GM18519 (cell line): ENCODE results near the gene CFHR2.
"Not testable (repeated sequence)": the region's sequence is repeated elsewhere in the genome, so short reads cannot be mapped to it uniquely, and the experiment has no call there.

ENCODE experiments used
- ATAC-seq: cut with Tn5 transposase; IDR thresholded peaks from one replicate; pipeline ENCODE4 v1.9.1; 2021; ENCODE audit warnings: mild to moderate bottlenecking, moderate library complexity; ENCODE audit not compliant: unreplicated experiment, low FRiP score

The CFHR2 gene

DNA sequence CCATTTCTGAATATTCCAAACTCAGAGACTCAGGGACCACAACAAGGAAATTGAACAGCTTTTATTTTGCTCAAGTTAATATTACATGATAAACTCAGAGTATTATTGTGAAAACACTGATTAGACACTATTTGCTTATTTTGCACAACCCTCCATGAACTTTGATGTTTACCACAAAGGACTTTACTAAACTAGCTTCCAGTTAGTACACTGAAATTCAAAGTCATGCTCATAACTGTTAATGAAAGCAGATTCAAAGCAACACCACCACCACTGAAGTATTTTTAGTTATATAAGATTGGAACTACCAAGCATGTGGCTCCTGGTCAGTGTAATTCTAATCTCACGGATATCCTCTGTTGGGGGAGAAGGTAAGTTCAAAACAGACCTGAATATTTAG, at the start of gene CFHR2:
Gene CFHR2, plus strand, starts transcription at position 171 of the 400 bp plus-strand sequence. Its CDS starts 143 bp downstream, at position 314.
- not testable (repeated sequence) for ATAC-seq

DNA sequence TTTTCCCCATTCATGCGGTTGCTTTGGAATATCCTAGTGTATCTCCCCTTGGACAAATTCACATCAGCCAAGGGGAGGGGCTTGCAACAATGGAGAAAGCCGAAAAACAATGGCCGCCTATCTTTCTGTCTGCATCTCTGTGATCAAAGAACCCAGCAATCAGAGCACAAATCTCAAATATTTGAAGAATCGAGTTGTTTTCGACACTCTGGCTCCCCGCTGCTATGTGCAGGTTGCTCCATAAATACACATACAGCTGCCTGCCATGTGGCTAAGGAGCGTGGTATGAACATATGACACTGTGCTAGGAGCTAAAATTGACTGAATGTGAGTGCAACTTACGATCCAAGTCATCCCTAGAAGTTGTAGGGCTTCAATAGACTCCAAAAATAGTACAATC, 47.2 kb upstream of the CFHR2 start:
- no peak for ATAC-seq

DNA sequence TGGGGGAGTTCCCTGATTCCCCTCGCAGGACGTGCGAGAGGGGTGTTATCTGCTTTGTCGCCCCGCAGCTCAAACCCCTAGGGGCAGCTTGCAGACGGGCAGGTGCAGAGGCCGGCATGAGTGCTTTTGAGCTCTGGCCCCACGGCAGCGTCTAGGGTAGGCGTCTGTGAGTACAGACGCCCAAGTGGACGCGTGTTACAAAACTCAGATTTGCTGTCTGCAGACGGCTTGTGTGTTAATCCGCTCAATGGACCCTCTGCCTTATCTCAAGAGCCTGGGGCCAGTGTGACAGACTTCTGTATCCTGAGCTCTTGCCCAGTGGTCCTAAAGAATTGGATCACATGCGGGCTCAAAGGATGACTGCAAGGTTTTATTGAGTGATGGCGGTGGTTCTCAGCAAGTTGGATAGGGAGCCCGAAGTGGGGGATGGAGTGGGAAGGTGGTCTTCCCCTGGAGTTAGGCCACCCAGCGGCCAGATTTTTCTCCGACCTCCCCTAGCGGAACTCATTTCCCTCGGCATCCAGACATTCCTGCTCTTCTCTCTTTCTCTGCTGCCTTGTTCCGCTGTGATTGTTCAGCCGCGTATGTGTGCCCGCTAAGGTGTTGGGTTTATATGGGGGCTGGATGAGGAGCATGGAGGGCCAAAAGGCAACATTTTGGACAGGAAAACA, 46.2 kb upstream of the CFHR2 start:
- ATAC-seq = no peak

DNA sequence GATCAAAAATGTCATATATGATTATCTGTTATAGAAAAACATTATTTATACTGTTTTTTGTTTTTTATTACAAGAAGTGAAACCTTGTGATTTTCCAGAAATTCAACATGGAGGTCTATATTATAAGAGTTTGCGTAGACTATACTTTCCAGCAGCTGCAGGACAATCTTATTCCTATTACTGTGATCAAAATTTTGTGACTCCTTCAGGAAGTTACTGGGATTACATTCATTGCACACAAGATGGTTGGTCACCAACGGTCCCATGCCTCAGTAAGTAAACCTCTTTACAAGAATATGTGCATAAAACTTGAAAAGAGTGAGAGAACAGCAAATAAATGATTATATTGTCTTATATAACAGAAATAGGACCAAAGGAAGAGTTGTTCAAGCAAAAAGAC, 41.2 kb upstream of the CFHR2 start:
- no peak for ATAC-seq

DNA sequence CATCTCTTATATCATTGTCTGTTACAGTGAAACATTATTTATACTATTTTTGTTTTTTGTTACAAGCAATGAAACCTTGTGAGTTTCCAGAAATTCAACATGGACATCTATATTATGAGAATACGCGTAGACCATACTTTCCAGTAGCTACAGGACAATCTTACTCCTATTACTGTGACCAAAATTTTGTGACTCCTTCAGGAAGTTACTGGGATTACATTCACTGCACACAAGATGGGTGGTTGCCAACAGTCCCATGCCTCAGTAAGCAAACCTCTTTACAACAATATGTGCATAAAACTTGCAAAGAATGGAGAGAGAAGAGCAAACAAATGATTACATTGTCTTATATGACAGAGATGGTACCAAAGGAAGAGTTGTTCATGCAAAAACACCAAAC, 33.3 kb upstream of the CFHR2 start:
- no peak for ATAC-seq

DNA sequence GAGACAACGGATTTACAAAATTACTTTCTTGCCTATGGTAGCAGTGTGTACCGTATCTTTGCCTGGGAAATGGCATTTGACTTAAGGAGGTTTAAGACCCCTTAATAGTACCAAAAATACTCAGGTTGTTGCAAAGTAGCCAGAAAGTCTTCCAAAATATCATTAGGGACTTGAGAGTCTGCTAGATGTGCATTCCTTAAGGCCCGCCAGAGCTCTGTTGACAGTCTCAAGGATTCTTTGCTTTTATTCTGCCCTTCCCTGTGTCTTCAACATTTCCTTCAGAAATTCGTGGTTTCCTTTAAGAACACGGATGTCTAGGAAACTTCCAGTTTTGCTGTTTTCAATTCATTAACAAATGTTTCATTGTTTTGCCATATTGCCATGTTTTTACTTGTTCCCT, 31.3 kb upstream of the CFHR2 start:
- not testable (repeated sequence) for ATAC-seq

DNA sequence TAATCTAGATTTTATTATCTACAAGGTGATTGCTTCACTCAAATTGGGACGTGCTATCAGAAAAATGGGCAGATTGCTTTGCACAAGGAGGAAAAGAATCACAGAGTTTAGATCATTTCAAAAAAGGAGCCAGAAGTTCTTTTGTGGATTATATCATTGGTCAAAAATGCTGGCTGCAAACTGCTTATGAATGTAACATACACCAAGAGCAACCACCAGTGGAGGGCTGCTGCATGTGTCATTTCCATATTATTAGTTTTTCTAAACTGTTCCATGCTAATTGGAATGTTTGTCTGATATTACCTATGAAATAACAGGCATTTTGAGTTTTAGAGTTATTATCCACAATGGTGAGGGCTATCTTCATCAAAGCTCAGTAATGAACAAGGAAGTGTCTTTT, 16.7 kb upstream of the CFHR2 start:
- ATAC-seq = not testable (repeated sequence)

DNA sequence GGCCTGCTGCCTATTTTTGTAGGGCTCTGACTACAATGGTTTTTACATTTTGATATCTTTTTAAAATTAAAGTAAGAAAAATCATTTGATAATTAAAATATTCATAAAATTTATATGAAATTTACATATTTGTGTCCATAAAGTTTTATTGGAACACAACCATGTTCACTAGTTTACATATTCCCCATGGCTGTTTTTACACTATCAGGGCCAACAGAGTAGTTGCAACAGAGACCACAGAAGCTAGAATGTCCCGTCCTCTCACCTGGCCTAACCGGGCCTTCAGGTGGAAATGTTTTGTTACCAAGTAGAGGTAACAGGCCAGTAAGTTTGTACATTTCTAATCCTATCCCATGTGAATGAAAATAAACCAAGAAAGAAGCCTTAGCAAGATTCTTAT, 10.7 kb upstream of the CFHR2 start:
- ATAC-seq = not testable (repeated sequence)

DNA sequence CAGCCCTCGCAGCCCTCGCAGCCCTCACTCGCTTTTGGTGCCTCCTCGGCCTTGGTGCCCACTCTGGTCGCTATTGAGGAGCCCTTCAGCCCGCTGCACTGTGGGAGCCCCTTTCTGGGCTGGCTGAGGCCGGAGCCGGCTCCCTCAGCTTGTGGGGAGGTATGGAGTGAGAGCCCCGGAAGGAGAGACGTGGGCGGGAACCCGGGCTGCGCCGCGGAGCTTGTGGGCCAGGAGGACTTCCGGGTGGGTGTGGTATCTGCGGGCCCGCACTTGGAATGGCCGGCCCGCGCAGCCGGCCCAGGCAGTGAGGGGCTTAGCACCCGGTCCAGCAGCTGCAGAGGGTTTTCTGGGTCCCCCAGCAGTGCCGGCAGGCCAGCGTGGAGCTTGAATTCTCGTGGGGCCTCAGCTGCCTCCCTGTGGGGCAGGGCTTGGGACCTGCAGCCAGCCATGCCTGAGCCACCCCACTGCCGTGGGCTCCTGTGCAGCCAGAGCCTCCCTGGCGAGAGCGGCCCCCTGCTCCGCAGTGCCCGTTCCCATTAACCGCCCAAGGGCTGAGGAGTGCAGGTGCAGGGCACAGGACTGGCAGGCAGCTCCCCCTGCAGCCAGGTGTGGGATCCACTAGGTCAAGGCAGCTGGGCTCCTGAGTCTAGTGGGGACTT, 9.9 kb upstream of the CFHR2 start:
- no peak for ATAC-seq

DNA sequence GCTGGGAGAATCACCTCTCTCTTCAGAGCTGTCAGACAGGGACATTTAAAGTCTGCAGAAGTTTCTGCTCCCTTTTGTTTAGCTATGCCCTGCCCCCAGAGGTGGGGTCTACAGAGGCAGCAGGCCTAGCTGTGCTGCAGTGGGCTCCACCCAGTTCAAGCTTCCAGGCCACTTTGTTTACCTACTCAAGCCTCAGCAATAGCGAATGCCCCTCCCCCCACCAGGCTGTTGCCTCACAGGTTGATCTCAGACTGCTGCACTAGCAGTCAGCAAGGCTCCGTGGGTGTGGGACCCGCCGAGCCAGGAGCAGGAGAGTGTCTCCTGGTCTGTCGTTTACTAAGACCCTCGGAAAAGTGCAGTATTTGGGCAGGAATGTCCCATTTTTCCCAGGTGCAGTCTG, 2.1 kb upstream of the CFHR2 start:
- ATAC-seq = not testable (repeated sequence)

DNA sequence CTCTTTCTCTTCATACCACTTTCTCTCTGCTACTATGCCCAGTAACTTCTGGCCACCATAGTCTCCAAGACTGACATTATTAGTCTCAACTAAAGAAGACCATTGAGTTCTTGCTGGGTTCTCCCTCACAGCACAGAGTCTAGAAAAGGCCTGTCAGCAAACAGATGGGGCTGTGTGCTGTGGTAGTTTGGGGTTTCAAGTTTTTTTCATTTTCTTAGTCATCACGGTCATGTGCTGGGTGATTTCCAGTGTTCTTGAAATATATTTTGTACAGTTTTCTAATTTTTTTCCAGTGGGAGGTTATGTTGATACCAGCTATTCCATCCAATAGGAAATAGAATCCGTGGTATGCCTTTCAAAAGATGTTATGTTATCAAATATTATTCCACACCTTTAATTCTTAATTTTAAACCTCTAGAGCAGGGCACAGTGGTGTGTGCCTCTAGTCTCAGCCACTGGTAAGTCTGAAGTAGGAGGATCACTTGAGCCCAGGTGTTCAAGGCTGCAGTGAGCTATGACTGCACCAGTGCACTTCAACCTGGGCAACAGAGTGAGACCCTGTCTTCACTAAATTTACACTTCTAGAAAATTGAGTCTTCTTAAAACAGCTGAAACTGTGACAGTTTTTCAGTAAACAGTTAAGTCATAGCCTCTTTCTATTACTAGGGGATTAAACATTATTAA, 8.3 kb downstream of the CFHR2 start:
- peak; percentile 94 for ATAC-seq

DNA sequence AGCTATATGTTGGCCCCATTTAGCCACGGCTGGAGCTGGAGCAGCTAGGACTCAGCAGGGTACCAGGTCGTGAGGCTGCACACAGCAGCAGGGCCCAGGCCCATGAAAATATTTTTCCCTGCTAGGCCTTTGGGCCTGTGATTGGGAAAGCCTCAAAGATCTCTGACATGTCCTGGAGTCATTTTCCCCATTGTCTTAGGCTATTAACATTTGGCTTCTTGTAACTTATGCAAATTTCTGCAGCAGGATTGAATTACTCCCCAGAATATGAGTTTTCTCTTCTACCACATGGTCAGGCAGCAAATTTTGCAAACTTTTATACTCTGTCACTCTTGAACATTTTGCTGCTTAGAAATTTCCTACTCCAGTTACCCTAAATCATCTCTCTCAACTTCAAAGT, 11.2 kb downstream of the CFHR2 start:
- ATAC-seq = no peak

DNA sequence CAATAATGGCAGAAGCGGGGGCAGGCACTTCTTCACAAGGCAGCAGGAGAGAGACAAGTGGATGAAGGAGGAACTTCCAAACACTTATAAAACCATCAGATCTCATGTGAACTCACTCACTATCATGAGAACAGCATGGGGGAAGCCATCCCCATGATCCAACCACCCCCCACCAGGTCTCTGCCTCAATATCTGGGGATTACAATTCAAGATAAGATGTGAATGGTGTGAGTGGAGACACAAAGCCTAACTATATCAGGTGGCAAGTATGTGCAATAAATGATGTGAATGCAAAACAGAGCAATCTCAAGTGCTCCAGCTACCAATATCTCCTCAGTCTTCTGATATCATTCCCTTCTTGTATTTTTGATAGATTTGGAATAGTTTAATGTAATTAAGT, 12.4 kb downstream of the CFHR2 start:
- no peak for ATAC-seq

DNA sequence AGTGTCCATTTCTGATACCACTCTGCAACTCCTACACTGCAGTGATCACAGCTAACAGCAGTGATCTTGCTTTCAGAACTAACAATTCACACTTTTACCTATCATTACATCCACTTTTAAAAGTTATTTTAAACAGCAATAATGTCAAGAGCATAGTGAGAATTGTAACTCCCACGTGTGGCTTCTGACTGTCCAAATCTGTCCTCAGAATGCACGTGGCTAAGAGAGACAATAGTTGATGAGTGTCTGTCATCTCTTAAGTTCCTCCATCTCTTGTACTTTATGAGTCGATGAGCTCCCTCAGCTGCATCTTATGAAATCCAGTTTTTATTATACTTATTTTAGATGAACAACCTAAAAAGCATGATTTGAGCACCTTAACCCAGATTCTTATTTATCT, 17.3 kb downstream of the CFHR2 start:
- peak; percentile 92 for ATAC-seq

DNA sequence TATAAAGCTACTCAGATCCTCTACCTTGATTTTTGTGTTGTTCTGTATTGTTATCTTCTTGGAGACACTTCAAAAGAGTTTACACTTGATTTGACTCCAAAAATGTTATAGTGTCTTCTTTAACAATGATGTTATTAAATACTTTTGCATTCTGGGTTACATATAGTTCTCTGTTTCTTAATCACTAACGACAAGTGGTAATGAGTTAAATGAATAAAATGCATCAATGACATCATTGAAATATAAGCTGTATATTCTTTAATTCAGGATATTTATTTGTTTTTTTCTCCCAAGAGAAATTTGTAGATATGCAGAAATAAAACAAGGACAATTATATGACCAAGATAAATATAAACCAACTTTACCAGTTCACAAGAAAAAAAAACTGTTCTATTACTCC, 26.6 kb downstream of the CFHR2 start:
- ATAC-seq = no peak

DNA sequence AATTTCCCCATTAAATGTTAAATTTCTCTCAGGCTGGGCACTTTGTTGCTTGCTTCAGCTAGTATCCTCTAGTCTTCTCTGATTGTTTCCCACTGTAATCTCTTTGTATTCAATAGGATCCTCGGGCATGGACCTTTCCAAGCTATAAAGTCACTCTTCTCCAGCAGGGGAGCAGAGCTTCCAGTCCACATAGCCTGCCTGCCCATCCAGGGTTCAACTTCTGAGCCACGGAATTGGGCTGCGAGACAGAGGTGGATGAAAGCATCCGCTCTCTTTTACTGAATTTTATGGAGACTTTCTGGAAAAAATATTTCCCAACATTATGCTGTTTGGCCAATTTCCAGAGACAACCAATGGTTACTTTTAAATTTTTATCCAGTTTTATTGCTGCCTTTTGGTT, 32.7 kb downstream of the CFHR2 start:
- no peak for ATAC-seq

DNA sequence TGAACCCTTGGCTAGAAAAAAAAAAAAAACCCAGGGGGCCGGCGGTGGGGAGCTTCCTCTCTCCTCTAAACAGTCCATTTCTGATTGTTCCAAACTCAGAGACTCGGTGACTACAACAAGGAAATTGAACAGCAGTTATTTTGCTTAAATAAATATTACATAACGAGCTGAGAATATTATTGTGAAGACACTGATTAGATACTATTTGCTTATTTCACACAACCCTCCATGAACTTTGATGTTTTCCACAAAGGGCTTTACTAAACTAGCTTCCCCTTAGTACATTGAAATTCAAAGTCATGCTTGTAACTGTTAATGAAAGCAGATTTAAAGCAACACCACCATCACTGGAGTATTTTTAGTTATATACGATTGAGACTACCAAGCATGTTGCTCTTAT, 33.7 kb downstream of the CFHR2 start, which contains the start of gene CFHR5:
Gene CFHR5, plus strand, starts transcription at position 279 of the 400 bp plus-strand sequence. Its CDS starts 109 bp downstream, at position 388.
- ATAC-seq = no peak

DNA sequence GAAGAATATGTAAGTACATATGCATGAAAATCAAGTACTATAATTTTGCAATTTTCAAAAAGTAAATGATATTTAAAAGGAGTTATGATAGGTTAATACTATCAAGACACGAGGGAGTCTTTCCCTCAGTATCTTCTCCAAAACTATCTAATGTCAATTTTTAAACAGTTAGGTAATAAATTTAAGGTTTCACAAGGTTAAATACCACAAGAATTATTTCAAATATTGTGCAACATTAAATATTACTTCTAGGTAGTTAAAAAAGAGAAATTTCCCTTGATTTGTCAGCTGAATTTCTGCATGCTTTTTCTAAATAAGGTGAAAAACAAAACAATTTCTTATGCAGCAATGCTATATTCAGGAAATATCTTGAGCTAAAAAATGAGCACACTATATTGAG, 37.3 kb downstream of the CFHR2 start:
- no peak for ATAC-seq

DNA sequence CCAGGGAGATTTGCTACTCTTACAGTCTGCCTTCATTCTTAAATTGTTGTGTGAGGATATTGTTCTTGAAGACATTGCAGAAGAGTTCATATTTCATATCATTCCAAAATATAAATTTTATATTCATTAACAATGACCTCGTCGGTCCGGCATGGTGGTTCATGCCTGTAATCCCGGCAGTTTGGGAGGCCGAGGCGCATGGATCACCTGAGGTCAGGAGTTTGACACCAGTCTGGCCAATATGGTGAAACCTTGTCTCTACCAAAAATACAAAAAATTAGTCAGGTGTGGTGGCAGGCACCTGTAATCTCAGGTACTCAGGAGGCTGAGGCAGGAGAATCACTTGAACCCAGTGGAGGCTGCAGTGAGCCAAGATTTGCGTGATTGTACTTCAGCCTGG, 38.7 kb downstream of the CFHR2 start:
- not testable (repeated sequence) for ATAC-seq

DNA sequence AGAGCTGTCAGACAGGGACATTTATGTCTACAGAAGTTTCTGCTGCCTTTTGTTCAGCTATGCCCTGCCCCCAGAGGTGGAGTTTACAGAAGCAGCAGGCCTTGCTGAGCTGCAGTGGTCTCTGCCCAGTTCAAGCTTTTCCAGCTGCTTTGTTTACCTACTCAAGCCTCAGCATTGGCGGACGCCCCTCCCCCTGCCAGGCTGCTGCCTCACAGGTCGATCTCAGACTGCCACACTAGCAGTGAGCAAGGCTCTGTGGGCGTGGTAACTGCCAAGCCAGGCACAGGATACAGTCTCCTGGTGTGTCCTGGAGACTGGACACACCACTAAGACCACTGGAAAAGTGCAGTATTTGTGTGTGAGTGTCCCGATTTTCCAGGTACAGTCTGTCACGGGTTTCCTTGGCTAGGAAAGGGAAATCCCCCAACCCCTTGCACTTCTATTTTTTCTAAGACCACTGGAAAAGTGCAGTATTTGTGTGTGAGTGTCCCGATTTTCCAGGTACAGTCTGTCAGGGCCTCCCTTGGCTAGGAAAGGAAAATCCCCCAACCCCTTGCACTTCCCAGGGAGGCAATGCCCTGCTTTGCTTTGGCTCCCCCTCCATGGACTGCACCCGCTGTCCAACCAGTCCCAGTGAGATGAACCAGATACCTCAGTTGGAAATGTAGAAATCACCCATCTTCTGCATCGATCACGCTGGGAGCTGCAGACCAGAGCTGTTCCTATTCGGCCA, 48.5 kb downstream of the CFHR2 start:
- not testable (repeated sequence) for ATAC-seq

DNA sequence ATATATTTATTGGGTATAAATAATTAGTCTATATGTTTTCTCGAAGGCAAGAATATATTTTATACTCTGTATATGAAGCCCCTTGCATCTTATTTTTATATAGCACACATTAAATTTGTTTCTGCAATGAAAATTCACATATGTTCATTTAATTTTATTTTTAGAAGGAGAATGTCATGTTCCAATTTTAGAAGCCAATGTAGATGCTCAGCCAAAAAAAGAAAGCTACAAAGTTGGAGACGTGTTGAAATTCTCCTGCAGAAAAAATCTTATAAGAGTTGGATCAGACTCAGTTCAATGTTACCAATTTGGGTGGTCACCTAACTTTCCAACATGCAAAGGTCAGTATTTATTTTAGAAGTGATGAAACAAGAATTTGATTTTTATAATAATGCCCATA, 50.4 kb downstream of the CFHR2 start:
- ATAC-seq = no peak
